GM10266 (cell line): ENCODE measurements around the gene KIF6.
"Not testable (repeated sequence)": the region's sequence is repeated elsewhere in the genome, so short reads cannot be mapped to it uniquely, and the experiment has no call there.

Source experiments
- DNase-seq: peaks from one replicate; pipeline ENCODE4 v3.0.0; 2012; ENCODE audit errors: extremely low spot score
- TF ChIP-seq, protein P1 (sequence below): IDR thresholded peaks from 2 replicates; pipeline ENCODE4 v1.5.1; 2012; ENCODE audit warnings: mild to moderate bottlenecking, low read depth; ENCODE audit not compliant: control insufficient read depth, insufficient read depth; ENCODE audit errors: missing control alignments

The KIF6 gene

DNA sequence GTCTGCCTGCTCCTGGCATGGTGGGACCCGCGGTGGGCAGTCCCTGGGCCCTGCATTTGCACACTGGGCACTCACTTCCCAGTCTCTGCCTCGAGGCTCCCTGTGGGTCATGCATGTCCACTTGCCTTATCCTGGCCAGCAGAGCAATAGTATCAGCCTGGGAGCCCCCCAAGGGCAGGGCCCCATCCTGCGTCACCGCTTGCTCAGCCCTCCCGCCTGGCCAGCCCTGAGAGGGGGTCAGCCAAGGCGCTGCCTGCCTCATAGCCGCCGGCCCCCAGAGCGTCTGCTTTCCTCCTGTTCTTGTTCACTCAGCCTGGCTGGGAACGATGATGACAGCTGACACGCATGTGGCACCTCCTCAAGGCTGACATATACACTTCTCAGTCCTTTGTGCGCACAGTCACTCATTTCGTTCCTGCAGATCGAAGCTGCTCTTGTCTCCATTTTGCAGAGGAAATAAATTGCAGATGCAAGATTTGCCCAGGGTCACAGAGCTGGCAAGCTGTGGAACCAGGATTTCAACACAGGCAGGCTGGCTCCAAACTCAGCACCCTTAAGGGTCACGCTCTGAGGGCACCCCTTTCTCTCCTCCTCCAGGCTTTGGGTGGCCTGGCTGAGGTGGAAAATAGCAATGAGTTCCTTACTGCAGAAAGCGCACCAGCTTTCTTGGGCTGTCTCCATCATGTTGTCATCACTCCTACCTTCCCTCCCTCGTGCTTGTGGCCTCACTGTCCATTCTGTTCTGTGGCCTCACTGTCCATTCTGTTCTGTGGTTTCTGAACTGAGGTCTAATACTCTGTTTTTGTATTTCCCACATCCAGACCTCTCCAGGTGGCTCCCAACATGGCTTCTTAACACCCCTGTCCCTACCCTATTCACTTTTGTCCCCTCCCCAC, 428.2 kb downstream of the KIF6 start:
- no peak for DNase-seq
- TF ChIP-seq, protein P1, sequence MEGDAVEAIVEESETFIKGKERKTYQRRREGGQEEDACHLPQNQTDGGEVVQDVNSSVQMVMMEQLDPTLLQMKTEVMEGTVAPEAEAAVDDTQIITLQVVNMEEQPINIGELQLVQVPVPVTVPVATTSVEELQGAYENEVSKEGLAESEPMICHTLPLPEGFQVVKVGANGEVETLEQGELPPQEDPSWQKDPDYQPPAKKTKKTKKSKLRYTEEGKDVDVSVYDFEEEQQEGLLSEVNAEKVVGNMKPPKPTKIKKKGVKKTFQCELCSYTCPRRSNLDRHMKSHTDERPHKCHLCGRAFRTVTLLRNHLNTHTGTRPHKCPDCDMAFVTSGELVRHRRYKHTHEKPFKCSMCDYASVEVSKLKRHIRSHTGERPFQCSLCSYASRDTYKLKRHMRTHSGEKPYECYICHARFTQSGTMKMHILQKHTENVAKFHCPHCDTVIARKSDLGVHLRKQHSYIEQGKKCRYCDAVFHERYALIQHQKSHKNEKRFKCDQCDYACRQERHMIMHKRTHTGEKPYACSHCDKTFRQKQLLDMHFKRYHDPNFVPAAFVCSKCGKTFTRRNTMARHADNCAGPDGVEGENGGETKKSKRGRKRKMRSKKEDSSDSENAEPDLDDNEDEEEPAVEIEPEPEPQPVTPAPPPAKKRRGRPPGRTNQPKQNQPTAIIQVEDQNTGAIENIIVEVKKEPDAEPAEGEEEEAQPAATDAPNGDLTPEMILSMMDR = no peak

DNA sequence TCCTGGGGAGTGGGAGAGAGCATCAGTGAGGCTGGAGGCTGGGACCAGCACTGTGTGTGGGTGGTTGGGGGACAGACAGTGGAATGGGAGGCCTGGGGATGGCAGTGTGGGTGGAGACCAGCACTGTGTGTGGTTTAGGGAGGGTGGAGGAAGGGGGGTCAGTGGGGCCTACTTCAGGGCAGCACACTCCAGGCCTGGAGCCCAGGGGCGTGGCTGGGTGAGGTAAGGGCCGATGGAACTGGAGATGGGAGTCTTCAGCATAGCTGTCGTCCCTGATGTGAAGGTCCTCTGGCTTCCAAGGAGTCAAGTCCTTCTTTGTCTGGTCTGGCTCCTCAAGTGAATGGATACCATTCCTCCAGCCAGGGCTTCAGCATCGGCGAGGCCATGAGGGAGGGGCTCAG, 429.6 kb downstream of the KIF6 start:
- no peak for DNase-seq
- TF ChIP-seq, protein P1 = no peak

DNA sequence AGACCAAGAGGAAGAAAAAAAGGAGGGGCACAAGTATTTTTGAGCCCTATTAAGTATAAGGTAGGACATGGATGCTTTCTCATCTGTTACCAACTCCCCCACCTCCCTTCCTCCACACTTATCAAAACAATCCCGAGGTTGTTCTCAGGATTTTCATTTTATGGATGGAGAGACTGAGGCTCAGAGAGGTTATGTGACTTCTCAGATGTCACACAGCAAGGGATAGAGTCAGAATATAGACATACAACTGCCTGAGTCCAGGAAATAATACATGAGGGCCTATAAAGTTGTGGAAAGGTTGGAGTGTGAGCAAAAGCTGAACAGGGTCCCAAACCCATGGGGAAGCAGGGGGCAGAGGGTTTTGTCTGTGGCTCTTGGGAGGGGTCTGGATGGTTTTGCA, 430.3 kb downstream of the KIF6 start:
- DNase-seq = no peak

DNA sequence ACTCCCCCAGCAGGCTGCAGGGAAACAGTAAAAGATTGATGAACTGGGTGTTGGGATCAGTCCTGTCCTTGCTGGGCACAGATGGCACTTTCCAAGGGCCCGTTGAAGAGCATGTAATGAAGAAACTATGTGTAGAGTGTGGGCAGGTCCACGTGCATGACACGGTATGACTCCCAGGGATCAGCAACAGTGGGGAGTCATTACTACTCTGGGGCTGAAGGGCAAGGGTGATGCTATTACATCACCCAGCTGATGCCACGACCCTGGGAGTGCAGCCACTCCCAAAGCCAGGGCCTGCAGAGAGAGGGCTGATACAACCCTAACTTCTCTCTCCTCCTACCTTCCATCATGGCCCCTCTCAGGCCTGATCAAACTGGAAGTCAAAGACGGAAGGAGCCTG, 431.1 kb downstream of the KIF6 start:
- DNase-seq = no peak
- TF ChIP-seq, protein P1 = no peak

More for the DNA sequence above, 430.3 kb downstream of the KIF6 start:
- TF ChIP-seq, protein P1 = no peak

DNA sequence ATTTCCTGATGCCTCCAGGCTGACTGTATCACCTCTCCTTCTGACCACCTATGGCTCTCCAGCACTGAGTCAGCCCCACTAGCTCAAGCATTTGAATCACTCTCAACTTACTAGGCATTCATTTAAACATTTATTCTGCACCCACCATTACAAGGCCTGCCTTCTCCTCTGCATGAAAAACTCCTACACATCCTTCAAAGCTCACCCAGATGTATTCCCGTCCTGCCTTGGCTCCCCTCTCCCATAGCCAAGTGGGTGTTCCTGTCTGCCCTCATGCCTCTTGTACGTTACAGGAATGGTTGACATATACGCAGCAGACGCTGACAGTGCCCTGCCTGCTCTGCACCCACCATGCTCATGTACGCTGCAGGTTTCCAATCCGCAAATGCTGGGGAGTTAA, 432.6 kb downstream of the KIF6 start:
- TF ChIP-seq, protein P1 = no peak
- no peak for DNase-seq

DNA sequence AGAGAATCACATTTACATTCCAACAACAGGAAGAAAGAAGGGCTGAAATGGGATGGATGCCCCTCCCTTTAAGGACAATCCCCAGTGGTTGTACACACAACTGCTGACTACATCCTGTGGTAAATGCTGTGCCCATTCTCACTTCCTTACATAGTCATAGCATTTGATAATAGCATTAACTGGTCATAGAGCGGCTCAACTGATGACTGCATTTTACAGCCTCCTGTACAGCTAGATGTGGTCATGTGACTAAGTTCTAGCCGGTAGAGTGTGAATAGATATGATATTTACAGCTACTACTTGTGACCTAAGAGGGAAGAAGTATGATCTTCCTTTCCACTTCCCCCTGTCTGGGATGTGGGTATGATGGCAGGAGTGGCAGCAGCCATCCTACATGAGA, 435.7 kb downstream of the KIF6 start:
- no peak for DNase-seq
- TF ChIP-seq, protein P1 = no peak

DNA sequence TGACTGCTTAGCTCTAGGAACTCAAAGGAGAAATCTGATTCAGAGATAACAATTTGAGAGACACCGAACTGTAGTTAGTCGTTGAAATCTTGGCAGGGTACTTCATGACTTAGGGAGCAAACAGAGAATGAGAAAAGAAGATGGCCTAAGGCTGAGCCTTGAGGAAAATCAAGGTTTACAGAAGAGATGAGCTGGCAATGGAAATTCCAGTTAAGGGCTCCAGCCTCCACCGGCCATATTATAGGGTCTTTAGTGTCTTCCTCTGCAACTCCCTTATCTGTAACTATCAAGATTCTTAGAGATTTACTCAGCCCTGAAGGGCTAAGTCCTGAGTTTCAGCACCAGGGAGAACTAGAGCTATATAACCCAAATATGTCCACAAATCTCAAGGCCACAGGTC, 437.6 kb downstream of the KIF6 start:
- no peak for DNase-seq
- TF ChIP-seq, protein P1 = no peak

DNA sequence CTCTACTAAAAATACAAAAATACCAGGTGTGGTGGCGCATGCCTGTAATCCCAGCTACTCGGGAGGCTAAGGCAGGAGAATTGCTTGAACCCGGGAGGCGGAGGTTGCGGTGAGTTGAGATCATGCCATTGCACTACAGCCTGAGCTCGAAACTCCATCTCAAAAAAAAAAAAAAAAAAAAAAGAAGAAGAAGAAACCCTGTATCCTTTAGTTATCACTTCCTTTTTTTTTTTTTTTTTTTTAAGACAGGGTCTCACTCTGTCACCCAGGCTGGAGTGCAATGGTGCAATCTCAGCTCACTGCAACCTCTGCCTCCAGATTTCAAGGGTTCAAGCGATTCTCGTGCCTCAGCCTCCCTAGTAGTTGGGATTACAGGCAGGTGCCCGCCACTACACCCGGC, 438.6 kb downstream of the KIF6 start:
- not testable (repeated sequence) for DNase-seq
